ENCODE measurements around the gene SERINC2.
"Not testable (repeated sequence)": the region's sequence is repeated elsewhere in the genome, so short reads cannot be mapped to it uniquely, and the experiment has no call there.

SERINC2 gene

DNA sequence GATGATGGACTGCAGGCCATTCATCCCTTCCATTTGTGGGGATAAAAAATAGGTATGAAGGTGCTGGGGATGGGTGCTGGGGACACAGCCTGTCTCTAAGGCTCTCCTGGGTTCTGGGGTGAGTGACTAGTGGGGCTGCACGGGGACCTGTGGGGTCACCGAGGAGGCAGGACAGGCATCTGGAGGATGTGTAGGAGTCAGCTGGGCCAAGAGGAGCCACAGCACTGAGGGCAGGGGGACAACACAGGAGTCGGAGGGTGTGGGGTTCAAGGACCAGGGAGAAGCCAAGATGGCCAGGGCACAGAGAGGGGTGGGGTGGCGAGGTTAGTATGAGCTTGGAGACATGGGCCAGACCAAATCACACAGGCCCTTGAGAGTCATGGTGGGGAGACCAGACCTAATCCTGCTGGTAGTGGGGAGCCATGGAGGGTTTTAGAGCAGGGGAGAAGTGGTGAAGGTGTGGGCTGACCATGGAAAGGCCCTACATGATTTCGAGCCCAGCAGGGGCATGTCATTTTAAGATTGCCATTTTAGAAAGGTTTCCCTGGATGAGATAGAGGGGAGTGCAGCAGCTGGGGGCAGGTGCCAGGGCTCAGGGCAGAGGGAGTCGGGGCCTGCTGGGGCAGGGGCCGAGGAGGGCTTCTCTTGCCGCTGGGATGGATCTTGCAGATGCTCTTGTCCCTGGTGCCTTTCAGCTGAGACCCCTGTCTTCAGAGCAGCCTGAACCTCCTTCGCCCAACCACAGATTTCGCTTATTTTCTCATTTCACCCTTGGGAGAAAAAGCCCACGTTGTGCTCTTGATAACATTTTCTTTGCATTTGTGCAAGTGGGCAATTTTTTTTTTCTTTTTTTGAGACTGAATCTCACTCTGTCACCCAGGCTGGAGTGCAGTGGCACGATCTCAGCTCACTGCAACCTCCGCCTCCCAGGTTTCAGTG lies 22.7 kb downstream of the SERINC2 start:
- DNase-seq, result no peak

DNA sequence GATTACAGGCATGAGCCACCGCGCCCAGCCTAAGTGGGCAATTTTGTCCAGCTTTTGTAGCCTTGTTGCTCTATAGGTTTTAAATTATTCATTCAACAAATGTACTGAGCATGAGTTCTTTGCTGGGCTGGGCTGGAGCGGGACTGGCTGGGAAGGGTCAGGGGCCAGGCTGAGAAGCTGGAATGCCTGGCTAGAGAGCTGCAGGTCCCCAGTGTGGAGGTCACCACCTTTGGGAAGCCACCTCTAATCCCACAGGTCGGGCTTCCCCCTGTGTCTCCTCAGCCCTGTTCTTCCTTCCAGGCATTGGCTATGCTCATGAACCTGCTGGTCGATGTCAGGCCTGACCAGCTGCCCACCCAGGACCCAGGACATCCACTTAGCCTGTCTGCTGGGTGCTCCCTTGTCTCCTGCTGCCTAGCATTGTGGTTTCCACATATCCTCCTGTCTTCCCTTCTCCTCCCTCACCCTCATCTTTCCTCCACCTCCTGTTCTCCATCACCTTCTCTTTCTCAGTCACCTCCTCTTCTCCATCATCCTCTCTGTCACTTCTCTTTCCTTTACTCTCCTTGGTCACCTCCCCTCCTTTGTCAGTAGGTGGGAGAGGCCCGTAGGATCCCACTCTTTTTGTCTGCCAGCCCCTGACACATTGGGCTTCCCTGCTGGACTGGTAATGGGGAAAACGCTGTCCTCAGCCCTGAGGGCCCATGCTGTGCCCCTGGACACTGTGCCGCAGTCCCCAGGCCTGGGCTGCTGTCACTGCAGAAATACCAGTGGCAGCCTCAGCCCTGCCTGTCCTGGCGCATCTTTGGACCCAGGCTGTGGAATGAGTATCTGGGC lies 23.8 kb downstream of the SERINC2 start:
- no peak for DNase-seq

DNA sequence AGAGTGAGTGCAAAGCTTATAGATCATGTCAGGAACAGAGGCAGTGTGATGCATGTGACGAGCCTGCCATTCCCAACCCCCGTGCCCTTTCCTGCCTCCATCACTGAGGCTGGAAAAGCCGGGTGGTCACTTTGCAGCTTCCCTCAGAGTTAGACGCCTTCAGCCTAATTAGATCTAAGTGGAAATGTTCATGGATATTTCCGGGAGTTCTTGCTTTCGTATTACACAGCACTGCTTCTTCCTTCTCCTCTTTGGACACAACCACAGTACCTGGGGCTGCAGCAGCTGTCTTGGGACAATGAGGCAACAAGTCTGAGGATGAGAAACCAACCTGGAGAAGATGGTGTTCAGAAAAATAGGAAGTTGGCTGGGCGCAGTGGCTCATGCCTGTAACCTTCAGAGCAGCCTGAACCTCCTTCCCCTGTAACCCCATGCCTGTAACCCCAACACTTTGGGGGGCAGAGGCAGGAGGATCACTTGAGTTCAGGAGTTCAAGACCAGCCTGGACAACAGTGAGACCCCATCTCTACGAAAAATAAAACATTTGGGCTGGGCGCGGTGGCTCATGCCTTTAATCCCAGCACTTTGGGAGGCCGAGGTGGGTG lies 24.5 kb downstream of the SERINC2 start:
- DNase-seq, result no peak

DNA sequence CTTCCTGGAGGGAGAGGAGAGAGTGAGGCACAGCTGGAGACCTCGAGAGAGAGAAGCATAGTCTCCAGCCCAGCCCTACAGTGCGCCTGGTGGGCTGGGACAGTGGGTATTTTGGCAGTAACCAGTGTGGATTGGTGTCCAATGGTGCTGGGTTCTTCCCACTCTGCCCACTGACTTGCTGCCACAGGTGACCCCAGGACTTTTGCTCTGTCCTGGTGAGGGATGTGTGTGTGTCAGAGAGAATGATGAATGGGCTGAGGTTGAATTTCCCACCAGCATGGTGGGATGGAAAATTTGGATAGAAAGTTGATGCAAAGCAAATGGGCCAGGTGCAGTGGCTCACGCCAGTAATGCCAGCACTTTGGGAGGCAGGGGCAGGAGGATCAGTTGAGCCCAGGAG lies 26.3 kb downstream of the SERINC2 start:
- DNase-seq, result no peak

GRCh38 chr1:31441073-31441472 lies 28.1 kb downstream of the SERINC2 start:
- DNase-seq, result peak; percentile 82

DNA sequence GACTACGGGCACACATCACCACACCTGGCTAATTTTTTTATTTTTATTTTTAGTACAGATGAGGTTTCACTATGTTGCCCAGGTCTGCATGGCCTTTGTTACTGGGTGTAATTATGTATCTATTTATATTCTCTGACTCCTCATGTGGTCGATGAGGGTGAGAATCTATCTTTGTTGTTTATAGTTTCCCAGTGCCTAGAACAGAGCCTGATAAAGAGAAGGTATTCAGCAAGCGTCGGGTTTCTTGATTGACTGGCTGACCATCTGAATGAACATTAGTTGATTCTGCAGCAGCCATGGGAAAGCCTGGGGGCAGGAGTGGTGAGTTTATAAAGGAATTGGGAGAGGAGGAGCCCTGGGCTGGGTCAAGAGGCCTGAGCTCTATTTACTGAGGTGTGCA lies 28.5 kb downstream of the SERINC2 start:
- no peak for DNase-seq

DNA sequence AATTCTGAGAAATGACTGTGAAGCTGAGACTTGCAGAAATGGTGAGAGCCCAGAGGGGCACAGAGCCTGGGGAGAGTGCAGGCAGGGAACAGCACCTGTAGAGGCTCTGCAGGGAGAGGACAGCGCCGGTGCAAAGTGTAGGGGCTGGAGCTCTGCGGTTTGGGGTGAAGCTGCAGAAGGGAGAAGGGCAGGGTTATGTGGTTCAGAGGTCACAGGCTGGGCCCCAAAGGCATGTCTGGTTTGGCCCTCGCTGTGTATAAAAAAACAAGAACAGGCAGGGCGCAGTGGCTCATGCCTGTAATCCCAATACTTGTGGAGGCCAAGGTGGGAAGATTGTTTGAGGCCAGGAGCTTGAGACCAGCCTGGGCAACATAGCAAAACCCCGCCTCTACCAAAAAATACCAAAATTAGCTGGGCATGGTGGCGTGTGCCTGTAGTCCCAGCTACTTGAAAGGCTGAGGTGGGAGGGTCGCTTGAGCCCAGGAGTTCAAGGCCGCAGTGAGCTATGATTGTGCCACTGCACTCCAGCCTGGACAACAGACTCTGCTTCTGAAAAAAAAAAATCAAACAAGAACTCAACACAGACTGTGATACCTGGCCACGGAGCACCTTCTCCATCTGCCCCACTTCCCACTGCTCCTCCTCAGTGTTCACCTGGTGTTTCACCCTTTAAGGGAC lies 29.1 kb downstream of the SERINC2 start:
- no peak for DNase-seq

DNA sequence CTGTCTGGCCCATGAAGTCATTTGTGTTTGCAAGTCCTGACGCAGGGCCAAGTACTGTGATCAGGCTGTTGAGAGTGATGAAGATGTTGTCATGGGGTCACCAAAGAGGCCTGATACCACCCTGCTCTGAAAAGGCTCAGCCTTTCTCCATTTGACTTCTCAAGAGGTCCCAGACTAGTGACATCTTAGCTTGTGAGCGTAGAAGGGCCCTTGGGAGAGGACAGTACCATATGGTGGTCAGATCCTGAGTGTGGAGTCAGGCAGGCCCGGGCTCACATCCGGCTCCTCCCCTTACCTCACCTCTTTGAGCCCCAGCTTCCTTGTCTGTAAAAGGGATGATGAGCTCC lies 29.6 kb downstream of the SERINC2 start:
- no peak for DNase-seq

DNA sequence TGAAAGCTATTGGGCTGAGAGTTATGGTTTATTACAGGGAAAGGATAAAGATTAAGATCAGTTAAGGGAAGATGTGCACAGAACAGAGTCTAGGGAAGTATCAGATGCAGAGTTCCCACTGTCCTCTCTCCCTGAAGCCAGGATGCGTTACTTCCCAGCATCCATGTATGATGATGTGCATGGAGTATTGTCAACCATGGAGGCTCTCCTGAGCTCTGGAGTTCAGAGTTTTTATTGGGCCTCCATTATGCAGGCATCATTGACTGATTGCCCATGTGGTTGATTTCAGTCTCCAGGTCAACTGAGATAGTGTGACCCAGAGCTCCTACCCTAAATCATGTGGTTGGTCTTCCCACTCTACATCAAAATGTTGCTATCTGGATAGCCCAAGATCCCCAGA lies 30.7 kb downstream of the SERINC2 start:
- DNase-seq, result no peak

GRCh38 chr1:31444725-31445448 lies 31.9 kb downstream of the SERINC2 start:
- DNase-seq, result peak; percentile 76

DNA sequence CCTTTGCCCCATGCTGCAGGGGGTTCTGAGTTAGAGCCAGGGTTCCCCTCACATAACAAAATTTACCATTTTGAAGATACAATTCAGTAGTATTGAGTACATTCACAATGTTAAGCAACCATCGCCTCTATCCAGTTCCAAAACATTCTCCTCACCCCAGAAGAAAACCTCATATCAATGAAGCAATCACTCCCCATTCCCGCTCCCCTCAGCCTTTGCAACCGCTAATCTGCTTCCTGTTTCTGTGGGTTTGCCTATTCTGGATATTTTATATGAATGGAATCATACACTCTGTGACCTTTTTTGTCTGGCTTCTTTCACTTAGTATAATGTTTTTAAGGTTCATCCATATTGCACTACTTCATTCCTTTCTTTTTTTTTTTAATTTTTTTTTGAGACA lies 32.9 kb downstream of the SERINC2 start:
- no peak for DNase-seq

DNA sequence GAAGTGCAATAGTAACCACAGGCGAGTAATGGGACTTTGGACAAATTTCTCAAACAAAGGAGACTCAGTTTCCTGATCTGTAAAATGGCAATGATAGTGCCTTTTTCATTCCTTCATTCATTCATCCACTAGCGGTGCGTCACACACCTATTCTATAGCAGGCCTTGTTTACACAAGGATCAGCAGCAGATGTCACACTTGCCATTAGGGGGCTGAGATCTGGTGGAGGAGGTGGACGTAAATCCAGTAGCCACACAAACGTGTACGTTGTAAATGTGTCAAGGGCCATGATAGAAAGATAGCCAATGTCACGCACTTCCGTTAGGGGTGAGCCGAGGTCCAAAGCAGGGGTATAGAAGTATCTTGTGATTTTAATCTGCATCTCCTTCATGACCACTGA lies 34.2 kb downstream of the SERINC2 start:
- DNase-seq, result no peak

DNA sequence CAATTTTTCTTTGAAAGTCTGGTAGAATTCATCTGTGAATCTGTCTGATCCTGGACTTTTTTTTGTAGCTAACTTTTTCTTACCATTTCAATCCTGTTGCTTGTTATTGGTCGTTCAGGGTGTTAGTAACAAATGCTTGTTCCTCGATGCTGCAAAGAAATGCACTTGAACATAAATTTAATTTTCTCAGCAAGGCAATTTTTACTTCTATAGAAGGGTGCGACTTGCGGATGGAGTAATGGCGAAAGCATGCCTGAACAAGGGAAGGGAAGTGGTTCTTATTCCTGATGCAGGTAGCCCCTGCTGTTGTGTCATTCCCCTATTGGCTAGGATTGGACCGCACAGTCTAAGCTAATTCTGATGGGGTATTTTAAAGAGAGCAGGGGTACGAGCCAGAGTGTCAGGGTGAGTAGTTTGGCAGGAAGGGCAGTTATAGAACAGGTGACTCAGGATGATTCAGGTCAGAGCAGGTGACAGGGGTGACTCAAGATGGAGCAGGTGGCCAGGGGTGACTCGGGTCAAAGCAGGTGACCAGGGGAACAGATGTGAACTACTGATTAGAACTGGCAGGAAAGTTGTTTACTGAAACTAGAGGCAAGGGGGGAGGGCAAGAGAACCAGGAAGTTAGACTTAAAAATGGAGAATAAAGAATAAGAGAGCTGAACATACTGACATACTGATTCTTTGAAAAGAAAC lies 40.5 kb downstream of the SERINC2 start:
- no peak for DNase-seq

DNA sequence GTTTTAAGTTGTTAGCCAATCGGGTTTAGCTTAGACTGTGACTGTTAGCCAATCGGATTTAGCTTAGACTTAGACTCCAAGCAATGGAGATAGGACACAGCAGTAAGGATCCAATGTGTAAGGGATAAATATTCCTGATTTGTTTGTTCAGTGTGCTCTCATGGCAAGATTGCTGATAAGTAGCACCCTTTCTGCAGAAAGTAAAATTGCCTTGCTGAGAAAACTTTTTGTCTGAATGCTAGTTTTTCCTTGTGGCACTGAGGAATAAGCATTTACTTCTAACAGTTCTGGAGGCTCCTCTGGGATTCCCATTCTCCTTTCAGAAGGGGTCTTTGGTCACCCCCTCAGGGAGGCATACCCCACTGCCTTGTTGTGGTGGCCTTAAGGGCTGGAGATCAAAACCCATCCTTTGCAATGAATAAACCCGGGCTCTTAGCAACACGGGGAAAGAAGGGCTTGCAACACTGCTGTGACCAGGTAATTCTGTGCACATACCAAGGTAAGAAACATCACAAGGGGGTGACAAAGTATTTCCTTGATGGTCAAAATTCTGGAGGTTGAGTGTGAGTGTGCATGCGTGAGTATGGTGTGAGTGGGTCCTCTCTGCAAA lies 45.4 kb downstream of the SERINC2 start:
- DNase-seq, result no peak

DNA sequence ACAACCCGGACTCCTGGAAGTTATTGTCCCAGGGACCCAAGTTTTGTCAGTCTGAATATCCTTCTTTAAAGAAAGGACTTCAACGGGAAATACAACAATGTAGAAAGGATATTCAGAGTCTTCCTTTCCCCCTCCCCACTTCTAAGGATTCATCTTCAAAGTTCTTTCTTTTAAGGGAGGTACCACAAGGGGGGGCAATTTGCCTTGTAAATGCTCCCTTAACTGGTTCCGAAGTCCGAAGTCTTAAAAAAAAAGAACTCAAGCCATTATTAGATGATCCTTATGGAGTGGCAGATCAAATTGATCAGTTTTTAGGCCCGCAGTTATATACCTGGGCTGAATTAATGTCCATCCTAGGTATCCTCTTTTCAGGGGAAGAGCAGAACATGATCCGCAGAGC lies 47.0 kb downstream of the SERINC2 start:
- DNase-seq, result no peak

- DNase-seq, result no peak
These were observed 54.1 kb downstream of the SERINC2 start for GRCh38 chr1:31467005-31467674.

GRCh38 chr1:31470794-31471315 lies 57.8 kb downstream of the SERINC2 start:
- no peak for DNase-seq

DNA sequence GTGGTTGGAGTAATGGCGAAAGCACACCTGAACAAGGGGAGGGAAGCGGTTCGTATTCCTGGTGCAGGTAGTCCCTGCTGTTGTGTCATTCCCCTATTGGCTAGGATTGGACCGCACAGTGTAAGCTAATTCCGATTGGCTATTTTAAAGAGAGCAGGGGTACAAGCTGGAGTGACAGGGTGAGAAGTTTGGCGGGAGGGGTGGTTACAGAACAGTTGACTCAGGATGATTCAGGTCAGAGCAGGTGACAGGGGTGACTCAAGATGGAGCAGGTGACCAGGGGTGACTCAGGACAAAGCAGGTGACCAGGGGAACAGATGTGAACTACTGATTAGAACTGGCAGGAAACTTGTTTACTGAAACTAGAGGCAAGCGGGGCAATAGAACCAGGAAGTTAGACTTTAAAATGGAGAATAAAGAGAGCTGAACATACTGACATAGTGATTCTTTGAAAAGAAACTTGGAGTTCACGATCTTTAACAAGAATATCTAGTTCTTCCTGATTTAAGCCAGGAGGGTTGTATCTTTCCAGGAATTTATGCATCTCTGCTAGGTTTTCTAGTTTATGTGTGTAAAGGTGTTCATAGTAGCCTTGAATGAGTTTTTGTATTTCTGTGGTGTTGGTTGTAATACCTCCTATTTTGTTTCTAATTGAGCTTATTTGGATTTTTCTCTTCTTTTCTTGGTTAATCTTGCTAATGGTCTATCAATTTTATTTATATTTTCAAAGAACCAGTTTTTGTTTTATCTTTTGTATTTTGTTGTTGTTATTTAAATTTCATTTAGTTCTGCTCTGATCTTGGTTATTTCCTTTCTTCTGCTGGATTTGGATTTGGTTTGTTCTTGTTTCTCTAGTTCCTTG lies 58.7 kb downstream of the SERINC2 start:
- not testable (repeated sequence) for DNase-seq

DNA sequence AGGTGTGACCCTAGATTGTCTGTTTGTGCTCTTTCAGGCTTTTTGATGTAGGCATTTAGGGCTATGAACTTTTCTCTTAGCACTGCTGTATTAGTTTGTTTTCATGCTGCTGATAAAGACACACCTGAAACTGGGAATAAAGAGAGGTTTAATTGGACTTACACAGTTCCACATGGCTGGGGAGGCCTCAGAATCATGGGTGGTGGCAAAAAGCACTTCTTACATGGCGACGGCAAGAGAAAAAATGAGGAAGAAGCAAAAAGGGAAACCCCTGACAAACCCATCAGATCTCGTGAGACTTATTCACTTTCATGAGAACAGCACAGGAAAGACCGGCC lies 59.3 kb downstream of the SERINC2 start:
- not testable (repeated sequence) for DNase-seq

- not testable (repeated sequence) for DNase-seq
These were observed 59.7 kb downstream of the SERINC2 start for GRCh38 chr1:31472673-31473072.
